Measurements from ENCODE around the gene MAP3K10. TPM values are rescaled to one million over a fixed set of nuclear protein-coding genes. Genes with fewer than 3 reads are reported as not detected.
"Not testable (repeated sequence)": the region's sequence is repeated elsewhere in the genome, so short reads cannot be mapped to it uniquely, and the experiment has no call there.

Gene MAP3K10
- total RNA-seq, 1 experiment from 2014 or later: 11.2 TPM

DNA sequence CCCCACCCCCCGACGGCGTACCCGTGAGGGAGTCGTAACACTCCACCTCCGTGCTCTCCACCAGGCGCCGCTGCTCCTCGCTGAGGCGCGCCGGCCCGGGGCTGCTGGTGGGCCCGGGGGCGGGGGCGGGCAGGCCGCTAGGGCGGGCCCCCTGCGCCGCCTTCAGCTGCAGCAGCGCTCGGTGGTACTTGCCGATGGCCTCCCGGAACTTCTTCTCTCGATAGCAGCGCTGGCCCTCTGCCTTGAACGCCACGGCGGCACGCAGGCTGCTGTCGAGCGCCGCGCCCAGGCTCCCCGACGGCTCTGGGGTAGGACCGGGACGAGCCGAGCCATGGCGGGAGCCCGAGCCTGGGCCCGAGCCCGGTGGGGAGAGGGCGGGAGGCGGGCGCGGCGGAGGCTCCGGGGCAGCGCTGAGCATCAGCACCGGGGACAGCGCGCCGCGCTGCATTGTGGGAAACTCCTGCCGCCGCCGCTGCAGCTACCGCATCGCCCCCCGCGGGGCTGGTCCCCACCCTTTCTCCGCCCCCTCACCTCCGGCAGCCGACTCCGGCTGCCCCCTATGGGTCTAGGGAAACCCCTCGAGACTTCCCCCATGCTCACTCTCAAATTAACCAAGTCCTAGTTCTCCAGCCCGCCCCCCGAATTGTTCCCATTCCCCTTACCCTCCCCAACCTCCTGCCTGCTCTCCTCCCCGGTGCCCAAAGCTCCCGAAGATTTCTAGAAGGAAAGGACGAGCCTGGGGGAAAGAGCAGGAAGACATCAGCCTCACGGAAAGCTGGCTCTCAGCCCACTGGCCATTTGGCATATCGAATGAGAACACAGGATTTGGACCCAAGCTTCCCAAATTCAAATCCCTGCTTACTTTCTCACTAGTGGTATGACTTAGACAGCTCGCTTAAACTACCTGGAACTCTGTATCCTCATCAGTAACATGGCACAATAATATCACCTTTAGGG lies 27.0 kb downstream of the MAP3K10 start, which contains the start of gene TTC9B:
Gene TTC9B (minus strand): TSS at position 451 of the 957 bp plus-strand sequence. CDS start 3 bp downstream, at position 448.
- Histone ChIP-seq H3K9ac (ENCODE audit: low read length) (peak within 1 kb of the TSS; percentile 56), H4K20me1 (ENCODE audit: low read length) (no peaks in the 10 kb centered on the region), H3K79me2 (ENCODE audit: low read length) (no peaks in the 10 kb centered on the region), H3K36me3 (ENCODE audit: low read depth, low read length) (no peaks in the 10 kb centered on the region), H3K4me3 (ENCODE audit: low read length) (peak within 1 kb of the TSS; percentile 68), H3K4me1 (ENCODE audit: insufficient read depth, low read length) (peaks cover 24% of the 10 kb centered on the region), H3K9me2 (replicated peaks; ENCODE audit: low read length) (no peaks in the 10 kb centered on the region), H3K9me3 (ENCODE audit: low read length) (no peaks in the 10 kb centered on the region), H3K4me2 (ENCODE audit: low read length) (peak within 1 kb of the TSS; percentile 90), H3K27ac (ENCODE audit: low read length) (peak within 1 kb of the TSS; percentile 81), H3F3A (ENCODE audit: low read length, unreplicated experiment) (no peaks in the 10 kb centered on the region), H2AFZ (ENCODE audit: low read length) (peak within 1 kb of the TSS; percentile 85), H3K27me3 (ENCODE audit: low read length) (no peaks in the 10 kb centered on the region)
- TF ChIP-seq, protein P1, sequence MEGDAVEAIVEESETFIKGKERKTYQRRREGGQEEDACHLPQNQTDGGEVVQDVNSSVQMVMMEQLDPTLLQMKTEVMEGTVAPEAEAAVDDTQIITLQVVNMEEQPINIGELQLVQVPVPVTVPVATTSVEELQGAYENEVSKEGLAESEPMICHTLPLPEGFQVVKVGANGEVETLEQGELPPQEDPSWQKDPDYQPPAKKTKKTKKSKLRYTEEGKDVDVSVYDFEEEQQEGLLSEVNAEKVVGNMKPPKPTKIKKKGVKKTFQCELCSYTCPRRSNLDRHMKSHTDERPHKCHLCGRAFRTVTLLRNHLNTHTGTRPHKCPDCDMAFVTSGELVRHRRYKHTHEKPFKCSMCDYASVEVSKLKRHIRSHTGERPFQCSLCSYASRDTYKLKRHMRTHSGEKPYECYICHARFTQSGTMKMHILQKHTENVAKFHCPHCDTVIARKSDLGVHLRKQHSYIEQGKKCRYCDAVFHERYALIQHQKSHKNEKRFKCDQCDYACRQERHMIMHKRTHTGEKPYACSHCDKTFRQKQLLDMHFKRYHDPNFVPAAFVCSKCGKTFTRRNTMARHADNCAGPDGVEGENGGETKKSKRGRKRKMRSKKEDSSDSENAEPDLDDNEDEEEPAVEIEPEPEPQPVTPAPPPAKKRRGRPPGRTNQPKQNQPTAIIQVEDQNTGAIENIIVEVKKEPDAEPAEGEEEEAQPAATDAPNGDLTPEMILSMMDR (conservative IDR thresholded peaks at IDR 0.05; ENCODE audit: low read depth, low read length): no peak
- no peak for TF ChIP-seq EZH2 (IDR thresholded peaks at IDR 0.05; ENCODE audit: low read length, unreplicated experiment)
- no peak for TF ChIP-seq EZH2phosphoT487 (IDR thresholded peaks at IDR 0.05; ENCODE audit: borderline replicate concordance, low read length)
- intact Hi-C loops (cut with micrococcal nuclease): no loop called here
- BruUV-seq (replicated peaks): no TSS peak
- CTCF ChIA-PET: interaction anchor here (0.5 kb wide), 1 partner anchor 75 kb away, joined by 6 read pairs; no protein-coding TSS in a partner anchor
- ATAC-seq (no peak), DNase-seq (no peak)
- POLR2A ChIA-PET (ENCODE audit: unreplicated experiment): no interaction called here

DNA sequence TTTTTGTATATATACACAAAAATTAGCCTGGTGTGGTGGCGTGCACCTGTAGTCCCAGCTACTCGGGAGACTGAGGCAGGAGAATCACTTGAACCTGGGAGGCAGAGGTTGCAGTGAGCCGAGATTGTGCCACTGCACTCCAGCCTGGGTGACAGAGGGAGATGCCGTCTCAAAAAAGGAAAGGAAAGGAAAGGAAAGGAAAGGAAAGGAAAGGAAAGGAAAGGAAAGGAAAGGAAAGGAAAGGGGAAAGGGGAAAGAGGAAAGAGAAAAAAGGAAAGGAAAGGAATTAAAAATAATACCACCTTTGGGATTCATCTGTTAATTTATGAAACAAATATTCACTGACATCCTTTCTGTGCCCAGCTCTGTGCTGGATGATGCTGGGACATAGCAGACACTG lies 27.8 kb downstream of the MAP3K10 start:
- ATAC-seq; H3K9me3 ChIP-seq (ENCODE audit: low read length); H3K9me2 ChIP-seq (replicated peaks; ENCODE audit: low read length); H3F3A ChIP-seq (ENCODE audit: low read length, unreplicated experiment); DNase-seq; BruUV-seq (replicated peaks); H3K36me3 ChIP-seq (ENCODE audit: low read depth, low read length); intact Hi-C loops (cut with micrococcal nuclease); H3K79me2 ChIP-seq (ENCODE audit: low read length); POLR2A ChIA-PET (ENCODE audit: unreplicated experiment); H4K20me1 ChIP-seq (ENCODE audit: low read length); H3K27me3 ChIP-seq (ENCODE audit: low read length): not testable (repeated sequence)
- Histone ChIP-seq H3K4me1 (ENCODE audit: insufficient read depth, low read length) (peaks cover 24% of the 10 kb centered on the region), H3K4me3 (ENCODE audit: low read length) (peak overlapping the region; percentile 59; the same call in 1 of the 2 replicates), H2AFZ (ENCODE audit: low read length) (peak overlapping the region; percentile 76; the same call in 1 of the 2 replicates), H3K4me2 (ENCODE audit: low read length) (peak overlapping the region; percentile 68), H3K9ac (ENCODE audit: low read length) (peak overlapping the region; percentile 40), H3K27ac (ENCODE audit: low read length) (peak overlapping the region; percentile 81)
- CTCF ChIA-PET: interaction anchor here (0.6 kb wide), 1 partner anchor 29 kb away, joined by 3 read pairs; no protein-coding TSS in a partner anchor

DNA sequence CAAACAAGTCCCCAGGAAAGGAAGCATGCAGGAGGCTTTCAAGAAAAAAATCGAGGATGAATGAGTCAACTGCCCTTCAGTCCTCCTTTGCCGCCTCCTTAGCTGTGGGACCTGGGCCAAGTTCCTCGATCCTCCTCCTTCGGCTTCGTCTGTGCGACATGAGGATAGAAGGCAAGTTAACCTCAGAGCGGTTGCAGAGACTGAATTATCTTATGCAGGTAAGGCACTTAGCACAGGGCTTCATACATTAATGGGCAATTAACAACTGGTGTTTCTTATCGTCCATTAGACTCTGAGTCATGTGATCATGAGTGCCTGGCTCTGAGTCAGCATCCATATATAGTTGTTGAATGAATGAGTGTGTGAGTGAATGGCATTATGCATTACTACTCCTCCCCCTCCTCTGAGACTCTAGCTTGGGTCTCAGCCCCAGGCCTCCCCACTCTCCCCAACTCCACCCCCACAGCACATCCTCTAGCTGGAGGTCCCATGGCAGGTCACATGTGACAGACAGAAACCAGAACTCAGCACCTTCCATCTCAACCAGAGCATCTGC lies 28.6 kb downstream of the MAP3K10 start:
- ATAC-seq: peak; percentile 50
- peak overlapping the region; percentile 76 for H2AFZ ChIP-seq (ENCODE audit: low read length)
- CTCF ChIA-PET: interaction anchor here (0.6 kb wide), 1 partner anchor 29 kb away, joined by 3 read pairs; no protein-coding TSS in a partner anchor
- no peaks in the 10 kb centered on the region for H3K27me3 ChIP-seq (ENCODE audit: low read length)
- H3K4me2 ChIP-seq (ENCODE audit: low read length): peak overlapping the region; percentile 68
- POLR2A ChIA-PET (ENCODE audit: unreplicated experiment): no interaction called here
- intact Hi-C loops (cut with micrococcal nuclease): no loop called here
- peak overlapping the region; percentile 40 for H3K9ac ChIP-seq (ENCODE audit: low read length)
- H4K20me1 ChIP-seq (ENCODE audit: low read length): no peaks in the 10 kb centered on the region
- BruUV-seq (replicated peaks): no TSS peak
- DNase-seq: peak; percentile 76
- peak overlapping the region; percentile 81 for H3K27ac ChIP-seq (ENCODE audit: low read length)
- peak overlapping the region; percentile 59 for H3K4me3 ChIP-seq (ENCODE audit: low read length)
- H3K79me2 ChIP-seq (ENCODE audit: low read length): no peaks in the 10 kb centered on the region
- no peaks in the 10 kb centered on the region for H3K9me3 ChIP-seq (ENCODE audit: low read length)
- TF ChIP-seq EZH2phosphoT487 (IDR thresholded peaks at IDR 0.05; ENCODE audit: borderline replicate concordance, low read length): no peak
- TF ChIP-seq, protein P1 (conservative IDR thresholded peaks at IDR 0.05; ENCODE audit: low read depth, low read length): no peak
- no peak for TF ChIP-seq EZH2 (IDR thresholded peaks at IDR 0.05; ENCODE audit: low read length, unreplicated experiment)
- H3F3A ChIP-seq (ENCODE audit: low read length, unreplicated experiment): no peaks in the 10 kb centered on the region
- H3K4me1 ChIP-seq (ENCODE audit: insufficient read depth, low read length): peaks cover 24% of the 10 kb centered on the region
- H3K36me3 ChIP-seq (ENCODE audit: low read depth, low read length): no peaks in the 10 kb centered on the region
- no peaks in the 10 kb centered on the region for H3K9me2 ChIP-seq (replicated peaks; ENCODE audit: low read length)
